Bronchus fibroblast of lung (primary cell): Measurements from ENCODE around the gene PBXIP1. TPM values are rescaled to one million over a fixed set of nuclear protein-coding genes. Genes with fewer than 3 reads are reported as not detected.

Source experiments
- total RNA-seq: library from RNA; depleted of rRNA; stranded (reverse); fragments of >200 nt; gene quantifications from 2 replicates; pipeline ENCODE4 v1.2.3, GENCODE V29; 2015

The PBXIP1 gene, protein sequence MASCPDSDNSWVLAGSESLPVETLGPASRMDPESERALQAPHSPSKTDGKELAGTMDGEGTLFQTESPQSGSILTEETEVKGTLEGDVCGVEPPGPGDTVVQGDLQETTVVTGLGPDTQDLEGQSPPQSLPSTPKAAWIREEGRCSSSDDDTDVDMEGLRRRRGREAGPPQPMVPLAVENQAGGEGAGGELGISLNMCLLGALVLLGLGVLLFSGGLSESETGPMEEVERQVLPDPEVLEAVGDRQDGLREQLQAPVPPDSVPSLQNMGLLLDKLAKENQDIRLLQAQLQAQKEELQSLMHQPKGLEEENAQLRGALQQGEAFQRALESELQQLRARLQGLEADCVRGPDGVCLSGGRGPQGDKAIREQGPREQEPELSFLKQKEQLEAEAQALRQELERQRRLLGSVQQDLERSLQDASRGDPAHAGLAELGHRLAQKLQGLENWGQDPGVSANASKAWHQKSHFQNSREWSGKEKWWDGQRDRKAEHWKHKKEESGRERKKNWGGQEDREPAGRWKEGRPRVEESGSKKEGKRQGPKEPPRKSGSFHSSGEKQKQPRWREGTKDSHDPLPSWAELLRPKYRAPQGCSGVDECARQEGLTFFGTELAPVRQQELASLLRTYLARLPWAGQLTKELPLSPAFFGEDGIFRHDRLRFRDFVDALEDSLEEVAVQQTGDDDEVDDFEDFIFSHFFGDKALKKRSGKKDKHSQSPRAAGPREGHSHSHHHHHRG
- total RNA-seq, result 42.1 and 48.9 TPM in 2 replicates

GRCh38 chr1:154955718-154956543, at the start of gene PBXIP1:
PBXIP1 (minus strand) TSS chr1:154956099; CDS start chr1:154953721, 2,378 bp downstream.

DNA sequence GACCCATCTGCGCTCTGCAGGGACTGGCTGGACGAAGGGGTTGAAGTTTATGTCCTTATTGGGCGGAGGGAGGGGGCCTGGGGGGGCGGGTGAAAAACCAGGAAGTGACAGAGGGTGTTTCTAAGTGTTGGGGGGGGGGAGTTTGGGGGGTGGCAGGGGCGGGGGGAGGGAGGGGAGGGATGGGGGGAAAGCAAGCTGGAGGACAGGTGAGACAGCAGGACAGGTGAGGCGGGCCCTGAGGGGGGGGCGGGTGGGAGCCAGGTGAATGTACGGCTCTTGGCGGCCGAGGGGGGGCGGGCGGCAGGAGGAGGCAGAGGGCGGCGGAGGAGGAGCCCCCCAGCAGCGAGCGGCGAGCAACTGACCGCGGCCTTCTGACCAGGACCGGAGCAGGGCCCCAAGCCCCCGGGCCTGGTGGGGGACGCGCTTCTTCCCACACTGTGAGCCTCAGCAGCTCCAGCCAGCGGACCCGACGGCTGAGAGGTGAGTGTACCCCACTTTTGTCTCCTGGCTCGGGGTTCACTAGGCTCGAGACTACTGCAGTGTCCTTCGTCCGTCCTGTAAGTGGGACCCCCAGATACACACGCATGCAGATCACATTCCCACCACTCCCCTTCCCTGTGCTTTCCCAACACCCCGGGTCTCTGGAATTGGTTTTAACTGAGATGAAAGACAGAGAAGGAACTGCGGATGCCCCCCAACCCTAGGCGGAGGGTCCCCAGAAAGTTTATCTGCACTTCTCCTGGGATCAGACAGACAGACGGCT, 46.7 kb upstream of the PBXIP1 start, which contains the start of gene ZBTB7B:
TSS of gene ZBTB7B (plus strand) at position 339 of the 763 bp plus-strand sequence. CDS start 11,859 bp downstream, outside the sequence.

GRCh38 chr1:154993572-154994268, 37.8 kb upstream of the PBXIP1 start, which contains the start of gene LENEP:
LENEP (plus strand) TSS chr1:154993586; CDS start chr1:154993608, 22 bp downstream.

GRCh38 chr1:154982897-154983648, 27.2 kb upstream of the PBXIP1 start, which contains the start of gene FLAD1:
FLAD1 (plus strand) TSS chr1:154983344; CDS start chr1:154983695, 351 bp downstream.

DNA sequence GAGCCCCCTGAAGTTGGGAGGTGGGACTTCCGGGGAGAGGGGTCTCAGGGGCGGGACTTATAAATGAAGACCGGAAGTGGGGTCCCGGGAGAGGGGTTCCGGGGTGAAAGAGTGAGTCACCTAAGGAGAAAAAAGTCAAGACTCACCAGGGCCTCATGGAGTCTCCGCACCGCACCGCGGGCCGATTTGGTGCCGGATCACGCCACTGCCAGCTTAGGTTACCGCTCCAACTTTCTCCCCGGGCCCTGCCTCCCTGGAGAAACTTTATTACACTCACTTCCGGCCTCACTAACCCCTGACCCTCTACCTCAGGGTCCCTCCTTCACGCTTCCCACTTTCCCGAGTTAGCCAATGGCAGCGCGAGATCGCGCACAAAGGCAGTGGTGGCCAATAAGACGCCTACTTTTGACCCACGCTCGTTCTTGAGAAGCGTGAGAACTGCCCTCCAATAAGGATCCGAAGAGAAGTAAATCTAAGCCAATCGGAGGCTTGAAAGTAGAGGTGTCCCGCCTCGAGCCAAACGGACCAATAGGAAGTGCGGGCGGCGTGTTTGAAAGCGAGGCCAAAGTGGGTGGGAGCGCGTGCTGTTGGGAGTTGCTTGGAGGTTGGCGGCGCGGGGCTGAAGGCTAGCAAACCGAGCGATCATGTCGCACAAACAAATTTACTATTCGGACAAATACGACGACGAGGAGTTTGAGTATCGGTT, 18.4 kb upstream of the PBXIP1 start, which contains the start of gene CKS1B:
TSS of gene CKS1B (plus strand) at position 580 of the 706 bp plus-strand sequence. CDS start at position 645, 65 bp downstream.

GRCh38 chr1:154970631-154971340, 14.9 kb upstream of the PBXIP1 start, which contains the start of gene SHC1:
SHC1 (minus strand) TSS chr1:154970747; CDS start chr1:154970526, 221 bp downstream.

DNA sequence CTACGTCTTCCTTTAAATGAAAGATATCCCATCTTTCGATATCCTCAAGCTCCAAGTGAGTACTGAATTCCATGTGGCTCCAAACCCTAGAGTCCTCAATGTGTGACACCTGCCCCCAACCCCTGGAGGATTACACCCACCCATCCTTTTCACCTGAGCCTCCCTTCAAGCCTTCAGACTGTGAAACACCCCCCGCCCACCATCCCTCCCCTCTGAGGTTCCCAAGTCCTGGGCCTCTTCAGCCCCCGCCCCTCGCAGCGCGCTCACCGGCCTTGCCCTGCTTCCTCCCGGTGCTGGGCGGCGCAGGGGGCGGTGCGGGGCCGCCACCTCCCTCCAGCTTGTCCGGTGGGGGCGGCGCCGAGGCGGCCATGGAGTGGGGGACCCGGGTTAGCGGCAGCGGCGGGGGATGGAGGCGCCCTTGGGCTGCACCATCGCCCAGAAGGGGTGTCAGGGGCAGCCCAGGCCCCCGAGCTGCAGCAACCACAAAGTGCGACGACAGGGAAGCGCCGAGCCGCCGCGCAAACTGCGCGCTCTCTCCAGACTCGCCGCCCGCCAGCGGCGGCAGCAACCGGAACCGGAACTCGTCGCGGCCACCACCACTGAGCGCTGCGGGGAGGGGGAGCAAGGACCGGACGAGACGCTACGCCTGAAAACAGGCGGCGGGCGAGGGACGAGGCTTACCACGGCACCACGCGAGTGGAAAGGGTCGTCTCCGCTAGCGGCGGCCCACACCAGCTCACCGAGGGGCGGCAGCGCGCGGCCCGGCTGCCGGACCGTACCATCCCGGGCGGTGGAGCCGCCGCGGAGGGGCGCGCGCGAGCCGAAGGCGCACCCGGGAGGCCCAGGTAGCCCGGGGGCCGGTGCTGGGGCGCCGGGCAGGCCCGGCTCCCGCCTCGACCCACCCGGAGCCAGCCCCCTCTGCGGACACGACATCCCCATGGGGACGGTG, 5.6 kb upstream of the PBXIP1 start, which contains the start of gene PYGO2:
TSS of gene PYGO2 (minus strand) at position 576 of the 949 bp plus-strand sequence. CDS start at position 370, 206 bp downstream.

DNA sequence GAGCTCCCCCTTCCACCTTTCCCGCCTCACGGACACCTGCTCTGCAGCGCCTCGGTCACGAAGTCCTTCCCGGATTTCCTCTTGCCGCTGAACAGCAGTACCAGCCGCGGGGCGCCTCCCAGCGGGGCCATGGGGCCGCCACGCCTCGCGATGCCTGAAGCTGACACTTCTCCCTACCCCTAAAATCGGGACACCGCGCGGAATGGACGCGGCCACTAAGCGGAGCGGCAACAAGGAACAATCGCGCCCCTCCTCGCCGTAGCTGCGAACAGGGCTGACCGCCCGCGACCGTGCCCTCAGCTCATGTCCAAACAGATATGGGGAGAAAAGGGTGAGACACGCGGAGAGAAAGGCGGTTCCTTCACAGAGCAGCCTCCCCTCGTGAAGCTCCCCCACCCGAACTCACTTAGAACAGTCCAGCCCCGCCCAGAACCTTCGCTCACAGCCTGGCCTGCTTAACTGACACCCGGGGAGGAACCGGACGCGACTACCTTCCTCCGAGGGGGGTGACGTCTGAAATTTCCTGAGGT, 19.3 kb downstream of the PBXIP1 start, which contains the start of gene PMVK:
TSS of gene PMVK (minus strand) at position 165 of the 530 bp plus-strand sequence. CDS start at position 131, 34 bp downstream.

Other genes starting within 250 kb of the PBXIP1 start
- not detected in 2 replicates for gene KCNN3, start 85.8 kb downstream of the PBXIP1 start, total RNA-seq
- 9.2 and 11.4 TPM in 2 replicates for gene PMVK, start 19.4 kb downstream of the PBXIP1 start, total RNA-seq
- gene PYGO2, start 5.7 kb upstream of the PBXIP1 start, total RNA-seq, result 16.8 and 19.2 TPM in 2 replicates
- 192 and 203 TPM in 2 replicates for gene SHC1, start 14.6 kb upstream of the PBXIP1 start, total RNA-seq
- gene CKS1B, start 18.6 kb upstream of the PBXIP1 start, total RNA-seq, result 222 and 236 TPM in 2 replicates
- 35.3 and 41.8 TPM in 2 replicates for gene FLAD1, start 27.2 kb upstream of the PBXIP1 start, total RNA-seq
- not detected in 2 replicates for gene LENEP, start 37.5 kb upstream of the PBXIP1 start, total RNA-seq
- gene ZBTB7B, start 46.7 kb upstream of the PBXIP1 start, total RNA-seq, result 13.1 and 14.5 TPM in 2 replicates
- under 0.01 and 0.17 TPM in 2 replicates for gene DCST2, start 77.7 kb upstream of the PBXIP1 start, total RNA-seq
- not detected in 2 replicates for gene DCST1, start 77.7 kb upstream of the PBXIP1 start, total RNA-seq
- gene ADAM15, start 95.2 kb upstream of the PBXIP1 start, total RNA-seq, result 82.9 and 84.4 TPM in 2 replicates
- gene EFNA4, start 107.6 kb upstream of the PBXIP1 start, total RNA-seq, result 7.7 and 8.3 TPM in 2 replicates
- gene EFNA3, start 122.7 kb upstream of the PBXIP1 start, total RNA-seq, result 0.67 and 1.2 TPM in 2 replicates
- gene EFNA1, start 171.8 kb upstream of the PBXIP1 start, total RNA-seq, result 0.50 and 0.89 TPM in 2 replicates
- gene SLC50A1, start 179.8 kb upstream of the PBXIP1 start, total RNA-seq, result 39.2 and 53.4 TPM in 2 replicates
- 100 and 114 TPM in 2 replicates for gene DPM3, start 184.4 kb upstream of the PBXIP1 start, total RNA-seq
- 207 and 218 TPM in 2 replicates for gene KRTCAP2, start 217.2 kb upstream of the PBXIP1 start, total RNA-seq
- gene TRIM46, start 217.8 kb upstream of the PBXIP1 start, total RNA-seq, result 5.2 and 5.4 TPM in 2 replicates